GM18505 (cell line): Measurements from ENCODE around the gene DOCK4.

ENCODE experiments used
- ATAC-seq: cut with Tn5 transposase; IDR thresholded peaks from one replicate; pipeline ENCODE4 v1.9.1; 2021; ENCODE audit not compliant: unreplicated experiment
- POLR2A ChIP-seq: IDR thresholded peaks from 4 replicates; pipeline ENCODE4 v1.6.1; 2011; ENCODE audit warnings: borderline replicate concordance; ENCODE audit not compliant: insufficient read depth, insufficient read length; ENCODE audit errors: extremely low read depth

The DOCK4 gene

GRCh38 chr7:112009081-112009480, 197.1 kb downstream of the DOCK4 start:
- no peak for ATAC-seq
- TF ChIP-seq POLR2A = no peak

- TF ChIP-seq POLR2A = no peak
- ATAC-seq = no peak
These were observed 199.0 kb downstream of the DOCK4 start for GRCh38 chr7:112007185-112007584.

- no peak for TF ChIP-seq POLR2A
- ATAC-seq = no peak
These were observed 200.1 kb downstream of the DOCK4 start for GRCh38 chr7:112006071-112006470.

GRCh38 chr7:112005205-112005775, 200.9 kb downstream of the DOCK4 start:
- no peak for TF ChIP-seq POLR2A
- ATAC-seq = no peak

- ATAC-seq = no peak
- TF ChIP-seq POLR2A = no peak
These were observed 204.9 kb downstream of the DOCK4 start for GRCh38 chr7:112001091-112001826.

- ATAC-seq = no peak
- no peak for TF ChIP-seq POLR2A
These were observed 207.9 kb downstream of the DOCK4 start for GRCh38 chr7:111998326-111998725.

- no peak for TF ChIP-seq POLR2A
- ATAC-seq = no peak
These were observed 208.7 kb downstream of the DOCK4 start for GRCh38 chr7:111997546-111997945.

GRCh38 chr7:111992601-111993000, 213.6 kb downstream of the DOCK4 start:
- TF ChIP-seq POLR2A = no peak
- ATAC-seq = no peak

- TF ChIP-seq POLR2A = no peak
- ATAC-seq = no peak
These were observed 215.6 kb downstream of the DOCK4 start for GRCh38 chr7:111990643-111991042.

GRCh38 chr7:111987886-111988285, 218.3 kb downstream of the DOCK4 start:
- TF ChIP-seq POLR2A = no peak
- no peak for ATAC-seq

- ATAC-seq = no peak
- TF ChIP-seq POLR2A = no peak
These were observed 218.9 kb downstream of the DOCK4 start for GRCh38 chr7:111987115-111987826.

GRCh38 chr7:111986601-111987000, 219.6 kb downstream of the DOCK4 start:
- TF ChIP-seq POLR2A = no peak
- no peak for ATAC-seq

- no peak for ATAC-seq
These were observed 220.4 kb downstream of the DOCK4 start for GRCh38 chr7:111985798-111986197.

GRCh38 chr7:111982804-111983203, 223.4 kb downstream of the DOCK4 start:
- no peak for TF ChIP-seq POLR2A
- no peak for ATAC-seq

More at GRCh38 chr7:111985798-111986197, 220.4 kb downstream of the DOCK4 start:
- TF ChIP-seq POLR2A = no peak

- ATAC-seq = no peak
- TF ChIP-seq POLR2A = no peak
These were observed 224.1 kb downstream of the DOCK4 start for GRCh38 chr7:111982133-111982532.

GRCh38 chr7:111980725-111981124, 225.5 kb downstream of the DOCK4 start:
- TF ChIP-seq POLR2A = no peak
- no peak for ATAC-seq
